H1 (cell line): ENCODE data around the gene SYT15. TPM values are rescaled to one million over a fixed set of nuclear protein-coding genes. Genes with fewer than 3 reads are reported as not detected.

Source experiments
- ATF2 ChIP-seq: IDR thresholded peaks from 2 replicates; pipeline ENCODE4 v1.6.1; 2012; ENCODE audit warnings: low read length, inconsistent platforms
- BACH1 ChIP-seq: IDR thresholded peaks from 2 replicates; pipeline ENCODE4 v1.6.1; 2012; ENCODE audit warnings: low read length, improper control_type of control experiment
- GTF2F1 ChIP-seq: IDR thresholded peaks from 2 replicates; pipeline ENCODE4 v1.6.1; 2012; ENCODE audit warnings: low read depth, low read length, improper control_type of control experiment, borderline replicate concordance
- HDAC6 ChIP-seq: IDR thresholded peaks from one replicate; pipeline ENCODE4 v1.7.1; 2012; ENCODE audit warnings: low read depth, mild to moderate bottlenecking, inconsistent platforms, low read length, moderate library complexity
- JUN ChIP-seq: IDR thresholded peaks from 2 replicates; pipeline ENCODE4 v1.6.1; 2011; ENCODE audit warnings: low read depth, mild to moderate bottlenecking, improper control_type of control experiment, low read length
- RNF2 ChIP-seq: fragments of 200-900, 300-1000 bp; sonication (generic); IDR thresholded peaks from 2 replicates; pipeline ENCODE4 v1.7.1; 2016; ENCODE audit warnings: borderline replicate concordance, low read depth, mild to moderate bottlenecking, antibody characterized with exemption, low read length; ENCODE audit not compliant: poor library complexity, severe bottlenecking; ENCODE audit errors: missing control alignments
- RXRA ChIP-seq: IDR thresholded peaks from 2 replicates; pipeline ENCODE4 v1.6.1; 2011; ENCODE audit warnings: low read depth, mild to moderate bottlenecking, low read length, moderate library complexity; ENCODE audit not compliant: insufficient read depth
- TAF7 ChIP-seq: optimal IDR thresholded peaks from 2 replicates; pipeline ENCODE3; 2011; ENCODE audit warnings: low read depth, mild to moderate bottlenecking, inconsistent platforms, low read length, moderate library complexity, borderline replicate concordance
- polyA plus RNA-seq, 7 experiments: library from polyadenylated mRNA; depleted of rRNA in 3 of 7; stranded (reverse) in 5 of 7; unstranded in 2 of 7; fragments of >200 nt in 5 of 7; fragments of 200-250 nt in 2 of 7; gene quantifications; 1 replicate in 5 of 7; 2 replicates in 1 of 7; 4 replicates in 1 of 7; pipeline versions ENCODE4 v1.2.1 to v1.2.3, GENCODE V29; 2011 to 2013; ENCODE audit warnings: missing spikeins in 2 of 7, mixed read lengths in 2 of 7
- total RNA-seq: library from RNA; stranded (reverse); fragmentation: NEBNext Ultra II Directional; extraction: Animal tissue kit (Norgen Biotek cat#: 25700); gene quantifications from 2 replicates; pipeline ENCODE4 v1.2.1, GENCODE V29; 2021

SYT15 gene
- total and polyA plus RNA-seq, 2 of the 8 experiments (the other 6 are each of a cell fraction or from before 2014, with no cell fraction given), result 0.39 to 0.61 TPM

GRCh38 chr10:46536171-46536570 is 42.8 kb upstream of the SYT15 start (continued):
- TF ChIP-seq RXRA (no peak), GTF2F1 (no peak), TAF7 (no peak), RNF2 (no peak), BACH1 (no peak), JUN (no peak), HDAC6 (no peak), ATF2 (no peak)
